ENCODE measurements around the gene STK40.

- TF ChIP-seq EZH2 (IDR thresholded peaks at IDR 0.05; ENCODE audit: borderline replicate concordance, low read depth, low read length, severe bottlenecking), result no peak
- TF ChIP-seq, protein P1, sequence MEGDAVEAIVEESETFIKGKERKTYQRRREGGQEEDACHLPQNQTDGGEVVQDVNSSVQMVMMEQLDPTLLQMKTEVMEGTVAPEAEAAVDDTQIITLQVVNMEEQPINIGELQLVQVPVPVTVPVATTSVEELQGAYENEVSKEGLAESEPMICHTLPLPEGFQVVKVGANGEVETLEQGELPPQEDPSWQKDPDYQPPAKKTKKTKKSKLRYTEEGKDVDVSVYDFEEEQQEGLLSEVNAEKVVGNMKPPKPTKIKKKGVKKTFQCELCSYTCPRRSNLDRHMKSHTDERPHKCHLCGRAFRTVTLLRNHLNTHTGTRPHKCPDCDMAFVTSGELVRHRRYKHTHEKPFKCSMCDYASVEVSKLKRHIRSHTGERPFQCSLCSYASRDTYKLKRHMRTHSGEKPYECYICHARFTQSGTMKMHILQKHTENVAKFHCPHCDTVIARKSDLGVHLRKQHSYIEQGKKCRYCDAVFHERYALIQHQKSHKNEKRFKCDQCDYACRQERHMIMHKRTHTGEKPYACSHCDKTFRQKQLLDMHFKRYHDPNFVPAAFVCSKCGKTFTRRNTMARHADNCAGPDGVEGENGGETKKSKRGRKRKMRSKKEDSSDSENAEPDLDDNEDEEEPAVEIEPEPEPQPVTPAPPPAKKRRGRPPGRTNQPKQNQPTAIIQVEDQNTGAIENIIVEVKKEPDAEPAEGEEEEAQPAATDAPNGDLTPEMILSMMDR (IDR thresholded peaks at IDR 0.05; ENCODE audit: borderline replicate concordance, extremely low read depth, low read length, poor library complexity, severe bottlenecking), result no peak
These were observed 88.7 kb downstream of the STK40 start for GRCh38 chr1:36297062-36297461.
